HS-27A (cell line): ENCODE measurements around the gene ZSWIM8.
"Not testable (repeated sequence)": the region's sequence is repeated elsewhere in the genome, so short reads cannot be mapped to it uniquely, and the experiment has no call there.

Source experiments
- DNase-seq: peaks from one replicate; pipeline ENCODE4 v3.0.0-alpha.2; 2012; ENCODE audit warnings: low read depth, missing footprints

The ZSWIM8 gene

GRCh38 chr10:73785211-73785720 lies at the start of gene ZSWIM8:
TSS of gene ZSWIM8 (plus strand) at chr10:73785606. CDS start at chr10:73785879, 273 bp downstream.
- peak; percentile 71 for DNase-seq

- DNase-seq, result not testable (repeated sequence)
These were observed 44.7 kb upstream of the ZSWIM8 start for GRCh38 chr10:73740501-73741254.

GRCh38 chr10:73742454-73742734 lies 43.0 kb upstream of the ZSWIM8 start:
- DNase-seq, result no peak

- DNase-seq, result no peak
These were observed 42.0 kb upstream of the ZSWIM8 start for GRCh38 chr10:73743327-73743904.

GRCh38 chr10:73743905-73744663 lies 41.3 kb upstream of the ZSWIM8 start, which contains the start of gene SEC24C:
TSS of gene SEC24C (plus strand) at chr10:73744372. CDS start at chr10:73746833, 2,461 bp downstream.
- DNase-seq, result peak; percentile 76

- DNase-seq, result peak; percentile 4
These were observed 40.8 kb upstream of the ZSWIM8 start for GRCh38 chr10:73744664-73744975.

GRCh38 chr10:73746721-73747120 lies 38.7 kb upstream of the ZSWIM8 start:
- no peak for DNase-seq

- DNase-seq, result no peak
These were observed 34.6 kb upstream of the ZSWIM8 start for GRCh38 chr10:73750819-73751218.

- DNase-seq, result no peak
These were observed 29.2 kb upstream of the ZSWIM8 start for GRCh38 chr10:73756183-73756582.

- DNase-seq, result no peak
These were observed 26.5 kb upstream of the ZSWIM8 start for GRCh38 chr10:73758704-73759511.

GRCh38 chr10:73759512-73760115 lies 25.8 kb upstream of the ZSWIM8 start:
- DNase-seq, result no peak

- DNase-seq, result no peak
These were observed 23.6 kb upstream of the ZSWIM8 start for GRCh38 chr10:73761781-73762180.

- no peak for DNase-seq
These were observed 22.5 kb upstream of the ZSWIM8 start for GRCh38 chr10:73762915-73763314.

GRCh38 chr10:73763343-73763742 lies 22.1 kb upstream of the ZSWIM8 start:
- DNase-seq, result no peak

- no peak for DNase-seq
These were observed 20.3 kb upstream of the ZSWIM8 start for GRCh38 chr10:73765066-73765465.

- DNase-seq, result no peak
These were observed 16.5 kb upstream of the ZSWIM8 start for GRCh38 chr10:73768881-73769280.

GRCh38 chr10:73769396-73769795 lies 16.0 kb upstream of the ZSWIM8 start:
- DNase-seq, result no peak

- DNase-seq, result no peak
These were observed 13.6 kb upstream of the ZSWIM8 start for GRCh38 chr10:73771722-73772280.

- DNase-seq, result no peak
These were observed 12.9 kb upstream of the ZSWIM8 start for GRCh38 chr10:73772281-73773151.

GRCh38 chr10:73773152-73773879 lies 12.1 kb upstream of the ZSWIM8 start:
- no peak for DNase-seq
